HepG2 (cell line): ENCODE measurements around the gene DNAJA3. TPM values are rescaled to one million over a fixed set of nuclear protein-coding genes. Genes with fewer than 3 reads are reported as not detected.

ENCODE experiments used
- ATAC-seq: fragments of 200-7000 bp; cut with Tn5 transposase; 3 replicates; pipeline ENCODE4 v1.9.1; 2020; ENCODE audit warnings: mild to moderate bottlenecking, moderate library complexity
- BruUV-seq: library from RNA; stranded (reverse); fragments of 400-500 nt; replicated peaks from 2 replicates; lab custom pipeline; 2021; lab: Mats Ljungman, UMichigan
- CTCF ChIA-PET: fragments of 300-600 bp; formaldehyde crosslinking; extraction: SDS; loops from one replicate; lab custom pipeline; 2021; ENCODE audit warnings: low total read pairs, inconsistent platforms, low intra/inter-chr PET ratio; lab: Yijun Ruan, JAX
- POLR2A ChIA-PET: fragments of 350-600 bp; sonication (Branson Sonifier 250); formaldehyde crosslinking; loops from one replicate; lab custom pipeline; 2020; ENCODE audit warnings: antibody characterized with exemption, inconsistent platforms; lab: Yijun Ruan, JAX
- DNase-seq: peaks from one replicate; pipeline ENCODE4 v3.0.0-alpha.2; 2015; ENCODE audit warnings: low spot score
- FAIRE-seq: peaks from 3 replicates; lab custom pipeline; 2011; peaks lifted over from hg19 to GRCh38; lab: Jason Lieb, UNC
- H2AFZ ChIP-seq: one replicate; pipeline ENCODE4 v1.6.1; 2011; ENCODE audit warnings: low read length, inconsistent platforms
- H3K27ac ChIP-seq: fragments of 300-600 bp; 3 replicates; pipeline ENCODE4 v1.8.0; 2011; ENCODE audit warnings: mixed run types, mild to moderate bottlenecking, mixed read lengths, low read length, inconsistent platforms; ENCODE audit not compliant: insufficient read depth; ENCODE audit errors: extremely low read length
- H3K27me3 ChIP-seq, 2 experiments: fragments of 200-600 bp in 1 of 2; 2 replicates in 1 of 2; 3 replicates in 1 of 2; pipeline versions ENCODE4 v1.6.0 to v1.8.0; 2011; ENCODE audit warnings: low read length in 2 of 2, mild to moderate bottlenecking in 2 of 2, moderate library complexity in 2 of 2, inconsistent platforms in 1 of 2; ENCODE audit not compliant: insufficient read depth in 2 of 2, control insufficient read depth in 1 of 2
- H3K36me3 ChIP-seq, 2 experiments: fragments of 200-600 bp in 1 of 2; replicated peaks in 1 of 2; 2 replicates in 1 of 2; 3 replicates in 1 of 2; pipeline versions ENCODE4 v1.5.1 to v1.8.0; 2011; ENCODE audit warnings: low read length in 2 of 2, inconsistent platforms in 1 of 2; ENCODE audit not compliant: insufficient read depth in 2 of 2, control insufficient read depth in 1 of 2
- H3K4me1 ChIP-seq: 2 replicates; pipeline ENCODE4 v1.5.1; 2012; ENCODE audit warnings: low read length, inconsistent platforms; ENCODE audit not compliant: insufficient read depth
- H3K4me2 ChIP-seq: 2 replicates; pipeline ENCODE4 v1.6.0; 2011; ENCODE audit warnings: low read depth, low read length, inconsistent platforms
- H3K4me3 ChIP-seq, 3 experiments: fragments of 200-600 bp in 1 of 3; sonication (generic), shearing (Covaris generic) in 1 of 3; replicated peaks in 1 of 3; 2 replicates each; pipeline ENCODE4 v1.5.1; 2011 to 2016; ENCODE audit warnings: low read length in 3 of 3, inconsistent platforms in 2 of 3, low read depth in 2 of 3, mild to moderate bottlenecking in 2 of 3, control low read depth in 1 of 3, mixed read lengths in 1 of 3; ENCODE audit not compliant: insufficient read depth in 1 of 3
- H3K79me2 ChIP-seq: one replicate; pipeline ENCODE4 v1.6.1; 2011; ENCODE audit warnings: low read length, inconsistent platforms; ENCODE audit not compliant: insufficient read depth
- H3K9ac ChIP-seq: 2 replicates; pipeline ENCODE4 v1.6.0; 2011; ENCODE audit warnings: mild to moderate bottlenecking, low read depth, low read length, inconsistent platforms; ENCODE audit not compliant: insufficient read depth
- H3K9me3 ChIP-seq: 2 replicates; pipeline ENCODE4 v1.5.1; 2012; ENCODE audit warnings: mild to moderate bottlenecking, low read length
- H4K20me1 ChIP-seq: 2 replicates; pipeline ENCODE4 v1.6.0; 2011; ENCODE audit warnings: inconsistent platforms, mild to moderate bottlenecking, low read length, moderate library complexity; ENCODE audit not compliant: insufficient read depth
- CCAR2 ChIP-seq: fragments of 200-400 bp; formaldehyde crosslinking; optimal IDR thresholded peaks from 2 replicates; pipeline ENCODE3; 2018; ENCODE audit warnings: low read depth, mild to moderate bottlenecking, low read length, moderate library complexity
- CENPBD1 ChIP-seq: sonication (generic); formaldehyde crosslinking; IDR thresholded peaks from 2 replicates; pipeline ENCODE4 v1.8.0; 2022; ENCODE audit warnings: missing genetic modification reagents, low read depth, mild to moderate bottlenecking, borderline replicate concordance
- NFKBIZ ChIP-seq: IDR thresholded peaks from 2 replicates; pipeline ENCODE4 v1.6.1; 2018; ENCODE audit warnings: missing genetic modification reagents, missing compliant biosample characterization
- PRDM15 ChIP-seq: sonication (generic); formaldehyde crosslinking; IDR thresholded peaks from 2 replicates; pipeline ENCODE4 v1.4.0; 2020; ENCODE audit warnings: missing genetic modification reagents
- THYN1 ChIP-seq: sonication (generic); formaldehyde crosslinking; IDR thresholded peaks from 2 replicates; pipeline ENCODE4 v1.8.1; 2023; ENCODE audit warnings: low read depth, mild to moderate bottlenecking, moderate library complexity, missing genetic modification reagents, borderline replicate concordance
- UBTF ChIP-seq: sonication (generic); formaldehyde crosslinking; IDR thresholded peaks from 2 replicates; pipeline ENCODE4 v1.4.0; 2020; ENCODE audit warnings: mild to moderate bottlenecking, missing genetic modification reagents
- ZBTB33 ChIP-seq: sonication (generic); formaldehyde crosslinking; IDR thresholded peaks from 2 replicates; pipeline ENCODE4 v1.4.0; 2020; ENCODE audit warnings: missing genetic modification reagents
- ZBTB46 ChIP-seq: sonication (generic); formaldehyde crosslinking; IDR thresholded peaks from 2 replicates; pipeline ENCODE4 v1.4.0; 2020; ENCODE audit warnings: mild to moderate bottlenecking, missing genetic modification reagents, borderline replicate concordance
- ZNF580 ChIP-seq: IDR thresholded peaks from 2 replicates; pipeline ENCODE4 v1.6.1; 2016; ENCODE audit warnings: low read depth, borderline replicate concordance
- ZNF780A ChIP-seq: sonication (generic); formaldehyde crosslinking; IDR thresholded peaks from 2 replicates; pipeline ENCODE4 v1.8.0; 2022; ENCODE audit warnings: mild to moderate bottlenecking, missing genetic modification reagents, moderate library complexity
- ZNF792 ChIP-seq: IDR thresholded peaks from 2 replicates; pipeline ENCODE4 v1.6.1; 2016
- WGBS: methylation state at CpG from one replicate; pipeline ENCODE4 v1.1.6; 2017; ENCODE audit warnings: low lambda C conversion rate; 5-methylcytosine and 5-hydroxymethylcytosine counted together
- in situ Hi-C: cut with HindIII; loops from 2 replicates; pipeline ENCODE4 v1.10.0; 2017; ENCODE audit warnings: low pct_unique_long_range_greater_than_20kb; ENCODE audit not compliant: extremely low pct_ligation_motif_present
- intact Hi-C: fragments of 100-400 bp; cut with micrococcal nuclease; formaldehyde crosslinking; loops from one replicate; pipeline ENCODE4 v1.10.0; 2022; ENCODE audit not compliant: unreplicated experiment
- polyA plus RNA-seq, 8 experiments: library from polyadenylated mRNA; depleted of rRNA in 3 of 8; stranded (reverse) in 7 of 8; unstranded in 1 of 8; fragments of >200 nt; fragmentation: Illumina TruSeq in 4 of 8; extraction: Trizol in 4 of 8; gene quantifications; 2 replicates each; pipeline versions ENCODE4 v1.2.1 to v1.2.3, GENCODE V29; 2011 to 2016; ENCODE audit warnings: low read depth in 4 of 8, missing spikeins in 1 of 8, mixed read lengths in 1 of 8; ENCODE audit not compliant: insufficient read depth in 1 of 8
- total RNA-seq, 5 experiments: library from RNA; depleted of rRNA; stranded (reverse); fragments of >200 nt; fragmentation: Illumina TruSeq; extraction: Trizol; gene quantifications; 2 replicates each; pipeline ENCODE4 v1.2.3, GENCODE V29; 2016; ENCODE audit warnings: low read depth in 1 of 5

Gene DNAJA3
- total and polyA plus RNA-seq, 2 of the 13 experiments (the other 11 are each of a cell fraction or from before 2014, with no cell fraction given) = 77.0 to 83.3 TPM

- ATAC-seq (no peak), DNase-seq (no peak), FAIRE-seq (no peak)
- Histone ChIP-seq H3K36me3 (peaks cover 2 to 9% of the 10 kb centered on the region in 2 experiments; a peak in 2 of 5 replicates), H3K9ac (no peak overlapping the region), H4K20me1 (no peaks in the 10 kb centered on the region), H3K79me2 (no peaks in the 10 kb centered on the region), H3K27ac (no peak overlapping the region), H3K4me1 (peaks cover 20% of the 10 kb centered on the region), H2AFZ (no peak overlapping the region), H3K4me2 (no peak overlapping the region), H3K27me3 (no peaks in the 10 kb centered on the region), H3K4me3 (no peak overlapping the region), H3K9me3 (no peaks in the 10 kb centered on the region)
- intact Hi-C loops (no loop called here), in situ Hi-C loops (no loop called here)
- ChIA-PET CTCF (no interaction called here), POLR2A (interaction anchor here (1.0 to 1.6 kb wide), 3 partner anchors 14 to 46 kb away, joined by 3 read pairs; no protein-coding TSS in a partner anchor)
- BruUV-seq = no TSS peak
- 96% methylated on average over 12 of the region's 22 CpGs for WGBS
- no peak for TF ChIP-seq ZNF792 (CRISPR knock-in tag)
- no peak for TF ChIP-seq ZNF580
- no peak for TF ChIP-seq CCAR2
- no peak for TF ChIP-seq NFKBIZ (CRISPR knock-in tag)
- no peak for TF ChIP-seq ZNF780A (CRISPR knock-in tag)
- TF ChIP-seq CENPBD1 (CRISPR knock-in tag) = no peak
- TF ChIP-seq THYN1 (CRISPR knock-in tag) = no peak
- no peak for TF ChIP-seq ZBTB46 (CRISPR knock-in tag)
- TF ChIP-seq PRDM15 = no peak
- TF ChIP-seq ZBTB33 (CRISPR knock-in tag) = no peak
- TF ChIP-seq UBTF (CRISPR knock-in tag) = no peak
Measured at GRCh38 chr16:4391631-4392381, 33.9 kb upstream of the DNAJA3 start.
